GOT3 (cell line): ENCODE data around the gene CELF2.
"Not testable (repeated sequence)": the region's sequence is repeated elsewhere in the genome, so short reads cannot be mapped to it uniquely, and the experiment has no call there.

Experiments
- DNase-seq: peaks from one replicate; lab custom pipeline; 2025; ENCODE audit warnings: mixed read lengths; lab: John Stamatoyannopoulos, UW

CELF2 gene

GRCh38 chr10:11097686-11098085, 80.0 kb downstream of the CELF2 start:
- DNase-seq = no peak

DNA sequence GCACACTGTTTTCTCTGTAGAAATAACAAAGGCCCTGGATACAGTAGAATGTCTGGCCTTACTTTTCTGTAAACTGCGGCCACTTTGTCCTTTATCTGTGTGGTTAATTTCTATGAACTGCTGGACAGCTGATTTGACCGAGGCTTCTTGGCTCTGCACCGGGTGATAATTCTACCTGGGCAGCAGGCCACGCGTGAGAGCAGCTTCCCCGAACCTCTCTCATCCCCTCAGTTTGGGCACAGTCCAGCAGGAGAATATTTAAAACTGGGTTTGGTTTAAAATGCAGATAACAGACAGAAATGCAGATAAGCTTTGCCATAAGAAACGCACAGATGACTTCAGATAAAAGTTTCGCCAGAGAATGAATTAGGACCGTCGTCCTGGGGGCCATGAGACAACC, 81.0 kb downstream of the CELF2 start:
- DNase-seq = no peak

GRCh38 chr10:11104772-11105675, 87.4 kb downstream of the CELF2 start:
- DNase-seq = no peak

GRCh38 chr10:11105676-11106004, 88.0 kb downstream of the CELF2 start:
- no peak for DNase-seq

- no peak for DNase-seq
These were observed 89.1 kb downstream of the CELF2 start for GRCh38 chr10:11106621-11107374.

- no peak for DNase-seq
These were observed 90.3 kb downstream of the CELF2 start for GRCh38 chr10:11107948-11108347.

GRCh38 chr10:11108356-11108755, 90.7 kb downstream of the CELF2 start:
- DNase-seq = no peak

DNA sequence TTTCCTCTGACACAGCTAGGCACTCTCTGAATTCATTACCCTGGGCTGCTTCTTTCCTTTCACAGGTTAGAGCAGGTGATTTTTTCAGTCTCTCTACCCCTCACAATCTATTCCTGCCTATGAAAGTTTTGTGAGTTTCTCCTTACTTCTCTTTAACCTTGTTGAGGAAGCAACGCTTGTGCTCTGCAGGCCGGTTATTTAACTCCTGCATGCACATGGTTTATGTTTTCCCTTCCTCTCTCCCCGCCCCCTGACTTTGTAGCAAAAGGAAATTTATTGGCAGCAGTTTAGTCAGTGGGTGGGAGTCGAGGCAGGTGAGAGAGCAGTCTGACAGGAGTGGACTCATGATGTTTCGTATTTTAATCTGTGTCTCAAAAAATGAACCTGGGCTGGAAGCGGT, 91.9 kb downstream of the CELF2 start:
- DNase-seq = no peak

- no peak for DNase-seq
These were observed 92.9 kb downstream of the CELF2 start for GRCh38 chr10:11110539-11110938.

DNA sequence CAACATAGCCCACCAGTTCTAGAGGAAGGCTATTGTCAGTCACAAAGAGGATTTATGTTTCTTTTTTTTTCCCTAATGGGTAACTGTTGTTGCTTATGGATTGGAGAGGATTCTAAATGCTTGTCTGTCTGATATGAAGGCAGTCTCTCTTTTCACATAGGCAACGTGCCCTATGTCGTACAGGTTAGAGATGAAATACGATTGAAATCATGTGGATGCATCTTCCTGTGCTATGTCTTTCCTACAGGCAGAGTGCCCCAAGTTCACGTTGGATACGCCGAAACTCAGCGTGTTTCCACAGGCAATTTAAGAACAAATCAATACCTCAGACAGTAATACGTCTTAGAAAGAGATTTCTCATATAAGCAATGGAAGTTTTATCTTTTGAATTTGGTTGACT, 93.8 kb downstream of the CELF2 start:
- no peak for DNase-seq

- no peak for DNase-seq
These were observed 95.0 kb downstream of the CELF2 start for GRCh38 chr10:11112718-11113117.

- DNase-seq = no peak
These were observed 95.5 kb downstream of the CELF2 start for GRCh38 chr10:11113156-11113555.

- DNase-seq = no peak
These were observed 96.6 kb downstream of the CELF2 start for GRCh38 chr10:11114269-11114668.

- DNase-seq = no peak
These were observed 97.7 kb downstream of the CELF2 start for GRCh38 chr10:11115337-11115736.

DNA sequence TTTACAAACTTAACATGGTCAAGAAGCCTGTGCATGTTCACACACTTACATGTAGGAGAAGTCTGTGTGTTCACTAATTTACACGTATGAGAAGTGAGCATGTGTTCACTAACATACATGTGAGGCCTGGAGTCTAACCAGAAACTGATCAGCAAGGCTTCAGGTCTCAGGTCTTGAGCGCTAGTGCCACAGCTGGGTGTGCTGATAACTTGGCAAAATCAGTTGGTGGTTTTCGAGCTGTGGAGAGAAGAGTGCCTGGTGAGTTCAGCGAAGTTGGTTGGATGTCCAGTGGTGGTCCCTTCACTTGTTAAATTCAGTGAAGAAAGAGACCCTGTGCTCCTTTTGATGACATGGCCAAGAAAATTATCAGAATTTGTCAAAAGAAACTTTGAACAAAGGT, 98.7 kb downstream of the CELF2 start:
- no peak for DNase-seq

DNA sequence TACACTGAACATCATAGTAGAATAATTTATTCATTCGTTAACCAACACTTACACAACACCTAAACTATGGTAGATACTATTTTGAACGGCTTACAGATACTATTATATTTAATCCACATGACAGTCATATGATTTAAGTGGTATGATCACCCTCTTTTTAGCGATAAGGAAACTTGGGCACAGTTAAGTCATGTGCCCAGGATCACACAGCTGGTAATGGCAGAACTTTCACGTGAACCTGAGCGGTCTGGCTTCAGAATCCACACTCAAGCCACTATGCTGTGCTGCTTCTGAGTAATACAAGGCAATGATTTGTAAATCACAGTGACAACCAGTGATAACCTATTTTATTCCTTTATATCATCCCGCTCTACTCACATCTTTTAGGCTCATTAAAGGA, 99.1 kb downstream of the CELF2 start:
- no peak for DNase-seq

GRCh38 chr10:11118686-11119085, 101.0 kb downstream of the CELF2 start:
- no peak for DNase-seq

DNA sequence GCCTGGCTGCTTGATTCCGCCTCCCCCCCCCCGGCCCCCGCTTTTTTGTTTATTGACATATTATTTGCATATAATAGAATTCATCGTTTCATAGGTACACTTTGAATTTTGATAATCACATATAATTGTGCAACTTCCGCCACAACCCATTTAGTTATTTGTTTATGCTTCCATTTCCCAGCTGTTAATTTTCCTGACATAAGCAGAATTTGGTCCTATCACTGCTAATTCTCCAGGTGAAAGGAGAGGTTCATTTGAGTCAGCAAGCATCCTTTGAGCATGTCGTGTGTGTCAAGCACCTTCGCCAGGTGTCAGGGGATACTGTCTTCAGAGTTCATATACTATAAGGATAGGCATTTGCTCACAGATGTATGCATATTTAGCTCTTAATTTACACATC, 102.2 kb downstream of the CELF2 start:
- DNase-seq = no peak

DNA sequence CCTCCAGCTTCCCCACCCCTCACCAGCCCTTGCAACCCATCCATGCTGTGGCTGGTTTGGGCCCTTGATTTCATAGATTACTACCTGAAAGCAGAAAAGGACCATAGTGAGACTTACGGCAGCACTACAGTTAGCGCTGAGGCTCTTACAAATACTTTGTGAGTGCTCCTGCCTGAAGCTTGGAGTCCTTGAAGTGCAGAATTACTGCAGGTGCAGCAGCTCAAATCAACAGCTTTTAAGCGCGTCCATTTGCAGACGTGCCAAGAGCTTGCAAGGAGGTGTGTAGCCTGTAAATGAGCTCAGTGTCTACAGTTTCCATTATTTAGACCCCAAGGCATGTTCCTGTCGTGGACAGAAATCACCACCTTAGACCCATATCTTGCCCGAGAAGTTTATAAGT, 103.0 kb downstream of the CELF2 start:
- no peak for DNase-seq

GRCh38 chr10:11123892-11124291, 106.2 kb downstream of the CELF2 start:
- DNase-seq = not testable (repeated sequence)

- DNase-seq = no peak
These were observed 107.3 kb downstream of the CELF2 start for GRCh38 chr10:11125004-11125403.

GRCh38 chr10:11127017-11127416, 109.3 kb downstream of the CELF2 start:
- DNase-seq = not testable (repeated sequence)

- DNase-seq = no peak
These were observed 113.5 kb downstream of the CELF2 start for GRCh38 chr10:11131112-11131639.
